Activated CD8-positive, alpha-beta memory T cell treated with anti-CD3 and anti-CD28 coated beads for 48 hours (primary cell): Measurements from ENCODE around the gene FAM124A.

ENCODE experiments used
- DNase-seq, 3 experiments: peaks; one replicate each; pipeline ENCODE4 v3.0.0-alpha.2; 2020; ENCODE audit warnings: low read depth in 2 of 3, low spot score in 2 of 3

The FAM124A gene

DNA sequence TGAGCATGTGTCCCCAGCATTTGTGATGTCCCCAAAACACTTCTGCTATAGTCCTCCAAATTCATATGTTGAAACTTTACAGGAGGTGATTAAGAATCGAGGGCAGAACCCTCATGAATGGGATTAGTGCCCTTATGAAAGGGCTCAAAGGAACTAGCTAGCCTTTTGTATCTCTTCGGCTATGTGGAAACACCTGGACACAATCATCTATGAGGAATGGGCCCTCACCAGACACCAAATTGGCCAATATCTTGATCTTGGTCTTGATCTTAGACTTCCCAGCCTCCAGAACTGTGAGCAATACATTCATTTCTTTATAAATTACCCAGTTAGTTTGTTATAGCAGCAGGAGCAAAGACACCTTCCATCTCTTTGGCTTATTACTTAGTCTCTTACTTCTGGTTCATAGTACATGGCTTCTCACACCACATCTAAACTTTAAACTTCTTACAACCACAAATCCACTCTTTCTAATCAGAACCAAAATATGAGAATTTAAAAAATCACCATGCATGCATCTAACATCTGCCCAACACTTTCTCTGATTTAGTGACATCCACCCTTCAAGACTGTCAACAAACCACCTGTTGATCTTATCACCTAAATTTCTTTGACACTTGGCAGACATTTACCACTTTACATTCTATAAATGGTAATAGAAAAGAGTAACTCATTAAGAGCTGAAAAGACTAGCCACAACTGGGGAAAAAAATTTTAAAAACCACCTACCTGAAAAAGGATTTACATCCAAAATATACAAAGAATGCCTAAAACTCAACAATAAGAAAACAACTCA lies 110.6 kb downstream of the FAM124A start:
- no peak for DNase-seq

DNA sequence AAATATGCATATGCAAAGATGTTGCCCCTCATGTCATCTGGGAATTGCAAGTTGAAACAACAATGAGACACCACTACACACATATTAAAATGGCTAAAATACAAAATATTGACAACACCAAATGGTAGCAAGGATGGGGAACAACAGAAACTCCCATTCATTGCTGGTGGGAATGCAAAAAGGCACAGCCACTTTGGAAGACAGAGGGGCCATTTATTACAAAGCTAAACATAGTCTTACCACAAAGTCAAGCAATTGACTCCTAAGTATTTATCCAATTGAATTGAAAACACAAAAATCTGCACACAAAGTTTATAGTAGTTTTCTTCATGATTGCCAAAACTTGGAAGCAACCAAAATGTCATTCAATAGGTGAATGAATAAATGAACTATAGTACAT lies 111.2 kb downstream of the FAM124A start:
- DNase-seq: no peak

DNA sequence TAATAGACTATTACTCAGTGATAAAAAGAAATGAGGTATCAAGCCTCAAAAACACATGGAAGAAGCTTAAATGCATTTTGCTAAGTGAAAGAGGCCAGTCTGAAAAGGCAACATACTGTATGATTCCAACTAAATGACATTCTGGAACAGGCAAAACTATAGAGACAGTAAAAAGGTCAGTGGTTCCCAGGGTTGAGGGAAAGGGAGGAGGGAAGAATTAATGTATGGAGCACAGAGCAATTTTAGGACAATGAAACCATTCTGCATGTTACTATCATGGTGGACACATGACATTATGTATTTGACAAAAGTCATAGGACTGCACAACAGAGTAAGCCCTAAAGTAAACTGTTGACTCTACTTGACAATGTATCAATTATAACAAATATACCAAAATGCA lies 111.6 kb downstream of the FAM124A start:
- DNase-seq: no peak
